Measurements from ENCODE around the gene FANCE.

GRCh38 chr6:35413911-35414310 lies 38.2 kb upstream of the FANCE start:
- TF ChIP-seq, protein P1, sequence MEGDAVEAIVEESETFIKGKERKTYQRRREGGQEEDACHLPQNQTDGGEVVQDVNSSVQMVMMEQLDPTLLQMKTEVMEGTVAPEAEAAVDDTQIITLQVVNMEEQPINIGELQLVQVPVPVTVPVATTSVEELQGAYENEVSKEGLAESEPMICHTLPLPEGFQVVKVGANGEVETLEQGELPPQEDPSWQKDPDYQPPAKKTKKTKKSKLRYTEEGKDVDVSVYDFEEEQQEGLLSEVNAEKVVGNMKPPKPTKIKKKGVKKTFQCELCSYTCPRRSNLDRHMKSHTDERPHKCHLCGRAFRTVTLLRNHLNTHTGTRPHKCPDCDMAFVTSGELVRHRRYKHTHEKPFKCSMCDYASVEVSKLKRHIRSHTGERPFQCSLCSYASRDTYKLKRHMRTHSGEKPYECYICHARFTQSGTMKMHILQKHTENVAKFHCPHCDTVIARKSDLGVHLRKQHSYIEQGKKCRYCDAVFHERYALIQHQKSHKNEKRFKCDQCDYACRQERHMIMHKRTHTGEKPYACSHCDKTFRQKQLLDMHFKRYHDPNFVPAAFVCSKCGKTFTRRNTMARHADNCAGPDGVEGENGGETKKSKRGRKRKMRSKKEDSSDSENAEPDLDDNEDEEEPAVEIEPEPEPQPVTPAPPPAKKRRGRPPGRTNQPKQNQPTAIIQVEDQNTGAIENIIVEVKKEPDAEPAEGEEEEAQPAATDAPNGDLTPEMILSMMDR (IDR thresholded peaks at IDR 0.05), result no peak
- TF ChIP-seq ZFX (IDR thresholded peaks at IDR 0.05; ENCODE audit: borderline replicate concordance), result no peak

Data from 22Rv1 (cell line).